Mesendoderm (in vitro differentiated cells): Measurements from ENCODE around the gene CEP41.

Source experiments
- DNase-seq: peaks from one replicate; pipeline ENCODE4 v3.0.0; 2013
- H2AK5ac ChIP-seq: 2 replicates; pipeline ENCODE4 v1.6.1; 2013; ENCODE audit warnings: low read length, inconsistent platforms
- H2BK120ac ChIP-seq: 2 replicates; pipeline ENCODE4 v1.6.1; 2013; ENCODE audit warnings: low read depth, mild to moderate bottlenecking, low read length, moderate library complexity, mixed read lengths
- H2BK15ac ChIP-seq: replicated peaks from 2 replicates; pipeline ENCODE4 v1.6.1; 2013; ENCODE audit warnings: low read depth, mild to moderate bottlenecking, moderate library complexity
- H2BK5ac ChIP-seq: 2 replicates; pipeline ENCODE4 v1.6.1; 2013; ENCODE audit warnings: low read length, inconsistent platforms
- H3K18ac ChIP-seq: 2 replicates; pipeline ENCODE4 v1.6.1; 2013; ENCODE audit warnings: mild to moderate bottlenecking, low read length, mixed read lengths
- H3K23ac ChIP-seq: one replicate; pipeline ENCODE4 v1.6.1; 2013; ENCODE audit warnings: low read length
- H3K27ac ChIP-seq: 2 replicates; pipeline ENCODE4 v1.5.1; 2013; ENCODE audit warnings: low read depth, mild to moderate bottlenecking, inconsistent platforms, low read length, moderate library complexity
- H3K27me3 ChIP-seq: 2 replicates; pipeline ENCODE4 v1.6.1; 2013; ENCODE audit warnings: low read length, control low read depth, mild to moderate bottlenecking, inconsistent platforms; ENCODE audit not compliant: insufficient read depth, poor library complexity
- H3K36me3 ChIP-seq: 2 replicates; pipeline ENCODE4 v1.6.1; 2013; ENCODE audit warnings: low read length, inconsistent platforms; ENCODE audit not compliant: control insufficient read depth, insufficient read depth
- H3K4ac ChIP-seq: one replicate; pipeline ENCODE4 v1.6.1; 2013; ENCODE audit warnings: low read depth, mild to moderate bottlenecking, low read length, moderate library complexity
- H3K4me1 ChIP-seq: 2 replicates; pipeline ENCODE4 v1.6.1; 2013; ENCODE audit warnings: low read depth, low read length, inconsistent platforms; ENCODE audit not compliant: control insufficient read depth
- H3K4me2 ChIP-seq: 2 replicates; pipeline ENCODE4 v1.6.1; 2013; ENCODE audit warnings: low read length
- H3K4me3 ChIP-seq: 2 replicates; pipeline ENCODE4 v1.5.1; 2013; ENCODE audit warnings: mild to moderate bottlenecking, low read length
- H3K56ac ChIP-seq: one replicate; pipeline ENCODE4 v1.6.1; 2013; ENCODE audit warnings: low read length
- H3K79me1 ChIP-seq: 2 replicates; pipeline ENCODE4 v1.6.1; 2013; ENCODE audit warnings: low read length, inconsistent platforms
- H3K79me2 ChIP-seq: 2 replicates; pipeline ENCODE4 v1.6.1; 2013; ENCODE audit warnings: mild to moderate bottlenecking, low read length; ENCODE audit not compliant: control insufficient read depth, insufficient read depth
- H3K9ac ChIP-seq: 2 replicates; pipeline ENCODE4 v1.6.1; 2013; ENCODE audit warnings: low read length, inconsistent platforms
- H4K5ac ChIP-seq: one replicate; pipeline ENCODE4 v1.6.1; 2013; ENCODE audit warnings: low read length
- H4K8ac ChIP-seq: one replicate; pipeline ENCODE4 v1.6.1; 2013; ENCODE audit warnings: low read depth, mild to moderate bottlenecking, control low read depth, low read length, moderate library complexity
- WGBS: extraction: QIAGEN DNeasy Blood & Tissue Kit; methylation state at CpG from one replicate; pipeline ENCODE4 v1.1.7; 2013; ENCODE audit warnings: low lambda C conversion rate, missing lambda C conversion rate; ENCODE audit not compliant: insufficient coverage; ENCODE audit errors: extremely low coverage; 5-methylcytosine and 5-hydroxymethylcytosine counted together

CEP41 gene

GRCh38 chr7:130366564-130366963, 74.3 kb downstream of the CEP41 start:
- no peak for DNase-seq
- Histone ChIP-seq H3K36me3 (no peaks in the 10 kb centered on the region), H3K23ac (no peak overlapping the region), H3K9ac (no peak overlapping the region), H3K4ac (no peak overlapping the region), H2BK5ac (no peak overlapping the region), H4K8ac (no peak overlapping the region), H2BK15ac (no peak overlapping the region), H3K79me1 (no peaks in the 10 kb centered on the region), H3K56ac (no peak overlapping the region), H3K27me3 (no peaks in the 10 kb centered on the region), H3K4me1 (no peaks in the 10 kb centered on the region), H3K4me3 (no peak overlapping the region), H3K27ac (no peak overlapping the region), H3K79me2 (no peaks in the 10 kb centered on the region), H2AK5ac (no peak overlapping the region), H4K5ac (no peak overlapping the region), H3K18ac (no peak overlapping the region), H3K4me2 (no peak overlapping the region), H2BK120ac (no peak overlapping the region)
- WGBS, result no CpG with 5 or more reads among the region's 6 CpGs

GRCh38 chr7:130365511-130366441, 75.0 kb downstream of the CEP41 start:
- Histone ChIP-seq H2AK5ac (no peak overlapping the region), H3K27me3 (no peaks in the 10 kb centered on the region), H3K4me1 (no peaks in the 10 kb centered on the region), H3K27ac (no peak overlapping the region), H4K5ac (no peak overlapping the region), H3K23ac (no peak overlapping the region), H3K4ac (no peak overlapping the region), H3K4me2 (no peak overlapping the region), H3K79me2 (no peaks in the 10 kb centered on the region), H4K8ac (no peak overlapping the region), H3K9ac (no peak overlapping the region), H3K56ac (no peak overlapping the region), H2BK5ac (no peak overlapping the region), H3K4me3 (no peak overlapping the region), H3K36me3 (no peaks in the 10 kb centered on the region), H2BK120ac (no peak overlapping the region), H3K18ac (no peak overlapping the region), H2BK15ac (no peak overlapping the region), H3K79me1 (no peaks in the 10 kb centered on the region)
- peak; percentile 33 for DNase-seq
- WGBS, result no CpG with 5 or more reads among the region's 15 CpGs

- no peak overlapping the region for H2BK120ac ChIP-seq
- no peak overlapping the region for H4K8ac ChIP-seq
- H2BK15ac ChIP-seq, result no peak overlapping the region
- H3K23ac ChIP-seq, result no peak overlapping the region
- H3K56ac ChIP-seq, result no peak overlapping the region
- no peak overlapping the region for H3K9ac ChIP-seq
- H3K27ac ChIP-seq, result no peak overlapping the region
- no CpG with 5 or more reads among the region's 2 CpGs for WGBS
- no peak overlapping the region for H2AK5ac ChIP-seq
- no peak overlapping the region for H3K4me3 ChIP-seq
- DNase-seq, result no peak
- H3K4me1 ChIP-seq, result no peaks in the 10 kb centered on the region
- H4K5ac ChIP-seq, result no peak overlapping the region
- H3K4me2 ChIP-seq, result no peak overlapping the region
- H3K18ac ChIP-seq, result no peak overlapping the region
- H3K36me3 ChIP-seq, result no peaks in the 10 kb centered on the region
- H3K27me3 ChIP-seq, result no peaks in the 10 kb centered on the region
- H3K79me1 ChIP-seq, result no peaks in the 10 kb centered on the region
- H3K4ac ChIP-seq, result no peak overlapping the region
- H2BK5ac ChIP-seq, result no peak overlapping the region
- H3K79me2 ChIP-seq, result no peaks in the 10 kb centered on the region
Measured at GRCh38 chr7:130365088-130365487, 75.7 kb downstream of the CEP41 start.

- no CpG with 5 or more reads among the region's 4 CpGs for WGBS
Measured at GRCh38 chr7:130364451-130364850, 76.4 kb downstream of the CEP41 start.

GRCh38 chr7:130363026-130363847, 77.6 kb downstream of the CEP41 start:
- H3K79me2 ChIP-seq, result no peaks in the 10 kb centered on the region
- H3K27me3 ChIP-seq, result no peaks in the 10 kb centered on the region
- WGBS, result no CpG with 5 or more reads among the region's 8 CpGs
- H2AK5ac ChIP-seq, result no peak overlapping the region
- H3K4me2 ChIP-seq, result no peak overlapping the region
- no peaks in the 10 kb centered on the region for H3K4me1 ChIP-seq
- no peak overlapping the region for H4K5ac ChIP-seq
- H3K23ac ChIP-seq, result no peak overlapping the region
- no peak overlapping the region for H3K56ac ChIP-seq
- H3K4ac ChIP-seq, result no peak overlapping the region
- H3K4me3 ChIP-seq, result no peak overlapping the region
- H3K18ac ChIP-seq, result no peak overlapping the region
- no peak overlapping the region for H3K9ac ChIP-seq
- H2BK120ac ChIP-seq, result no peak overlapping the region
- H4K8ac ChIP-seq, result no peak overlapping the region
- H3K36me3 ChIP-seq, result no peaks in the 10 kb centered on the region
- H3K79me1 ChIP-seq, result no peaks in the 10 kb centered on the region
- no peak overlapping the region for H2BK15ac ChIP-seq
- H2BK5ac ChIP-seq, result no peak overlapping the region
- no peak overlapping the region for H3K27ac ChIP-seq
- peak; percentile 45 for DNase-seq

More at GRCh38 chr7:130364451-130364850, 76.4 kb downstream of the CEP41 start:
- Histone ChIP-seq H3K4me3 (no peak overlapping the region), H3K79me1 (no peaks in the 10 kb centered on the region), H2AK5ac (no peak overlapping the region), H3K56ac (no peak overlapping the region), H2BK5ac (no peak overlapping the region), H3K79me2 (no peaks in the 10 kb centered on the region), H3K9ac (no peak overlapping the region), H3K4me1 (no peaks in the 10 kb centered on the region), H3K23ac (no peak overlapping the region), H2BK15ac (no peak overlapping the region), H3K4ac (no peak overlapping the region), H3K36me3 (no peaks in the 10 kb centered on the region), H4K5ac (no peak overlapping the region), H3K4me2 (no peak overlapping the region), H3K27ac (no peak overlapping the region), H2BK120ac (no peak overlapping the region), H3K27me3 (no peaks in the 10 kb centered on the region), H3K18ac (no peak overlapping the region), H4K8ac (no peak overlapping the region)
- DNase-seq, result no peak
